HEK293T (cell line): ENCODE data around the gene SHQ1.

Source experiments
- CTCF ChIA-PET: fragments of 350-600 bp; formaldehyde crosslinking; extraction: SDS; loops from one replicate; lab custom pipeline; 2021; ENCODE audit warnings: antibody characterized with exemption, inconsistent platforms; lab: Yijun Ruan, JAX
- POLR2A ChIA-PET: fragments of 350-600 bp; formaldehyde crosslinking; extraction: SDS; loops from one replicate; lab custom pipeline; 2020; ENCODE audit warnings: antibody characterized with exemption, inconsistent platforms; lab: Yijun Ruan, JAX
- DNase-seq: peaks from one replicate; pipeline ENCODE4 v3.0.0; 2012; ENCODE audit warnings: mixed read lengths; ENCODE audit errors: extremely low spot score
- ARNT ChIP-seq: fragments of 450-650 bp; IDR thresholded peaks from 2 replicates; pipeline ENCODE4 v1.6.1; 2017; ENCODE audit warnings: mild to moderate bottlenecking
- BHLHE40 ChIP-seq: fragments of 450-650 bp; IDR thresholded peaks from 2 replicates; pipeline ENCODE4 v1.6.1; 2016; ENCODE audit warnings: mild to moderate bottlenecking, moderate library complexity, borderline replicate concordance
- CTBP1 ChIP-seq: fragments of 450-650 bp; IDR thresholded peaks from 2 replicates; pipeline ENCODE4 v1.6.1; 2016; ENCODE audit warnings: borderline replicate concordance
- ELF4 ChIP-seq: fragments of 450-650 bp; IDR thresholded peaks from 2 replicates; pipeline ENCODE4 v1.6.1; 2017; ENCODE audit warnings: antibody characterized with exemption
- FOXA1 ChIP-seq: fragments of 450-650 bp; IDR thresholded peaks from 2 replicates; pipeline ENCODE4 v1.6.1; 2016; ENCODE audit warnings: mild to moderate bottlenecking
- FOXK2 ChIP-seq: fragments of 450-650 bp; IDR thresholded peaks from 2 replicates; pipeline ENCODE4 v1.6.1; 2016; ENCODE audit warnings: mild to moderate bottlenecking
- FOXM1 ChIP-seq: fragments of 450-650 bp; IDR thresholded peaks from 2 replicates; pipeline ENCODE4 v1.6.1; 2017; ENCODE audit warnings: mild to moderate bottlenecking, borderline replicate concordance
- HDGF ChIP-seq: fragments of 450-650 bp; IDR thresholded peaks from 2 replicates; pipeline ENCODE4 v1.6.1; 2017; ENCODE audit warnings: antibody characterized with exemption, borderline replicate concordance
- L3MBTL2 ChIP-seq: fragments of 450-650 bp; conservative IDR thresholded peaks from 2 replicates; pipeline ENCODE4 v1.6.1; 2016; ENCODE audit warnings: mild to moderate bottlenecking
- LEF1 ChIP-seq: fragments of 450-650 bp; IDR thresholded peaks from 2 replicates; pipeline ENCODE4 v1.6.1; 2017; ENCODE audit warnings: mild to moderate bottlenecking, borderline replicate concordance
- NFRKB ChIP-seq: fragments of 450-650 bp; IDR thresholded peaks from 2 replicates; pipeline ENCODE4 v1.6.1; 2016; ENCODE audit warnings: mild to moderate bottlenecking, moderate library complexity
- SP1 ChIP-seq: fragments of 450-650 bp; IDR thresholded peaks from 2 replicates; pipeline ENCODE4 v1.6.1; 2017
- SUZ12 ChIP-seq: fragments of 450-650 bp; IDR thresholded peaks from 2 replicates; pipeline ENCODE4 v1.6.1; 2016; ENCODE audit warnings: mild to moderate bottlenecking
- TARDBP ChIP-seq: fragments of 450-650 bp; IDR thresholded peaks from 2 replicates; pipeline ENCODE4 v1.6.1; 2016
- ZNF384 ChIP-seq: fragments of 450-650 bp; IDR thresholded peaks from 2 replicates; pipeline ENCODE4 v1.6.1; 2016
- TF ChIP-seq, protein P1 (sequence below): fragments of 450-650 bp; IDR thresholded peaks from 2 replicates; pipeline ENCODE4 v1.6.1; 2016

SHQ1 gene

DNA sequence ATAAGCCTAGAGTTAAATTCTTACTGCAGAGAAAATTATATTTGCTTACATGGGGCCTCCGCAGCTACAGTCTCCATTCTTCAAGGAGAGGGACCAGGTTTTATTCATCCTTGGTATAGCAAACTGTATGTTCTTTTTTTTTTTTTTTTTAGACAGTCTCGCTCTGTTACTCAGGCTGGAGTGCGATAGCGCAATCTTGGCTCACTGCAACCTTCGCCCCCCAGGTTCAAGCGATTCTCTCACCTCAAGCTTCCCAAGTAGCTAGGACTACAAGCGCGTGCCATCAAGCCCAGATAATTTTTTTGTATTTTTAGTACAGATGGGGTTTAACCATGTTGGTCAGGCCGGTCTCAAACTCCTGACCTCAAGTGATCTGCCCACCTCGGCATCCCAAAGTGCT lies 2.1 kb downstream of the SHQ1 start:
- DNase-seq = no peak
- TF ChIP-seq CTBP1 = no peak
- TF ChIP-seq, protein P1, sequence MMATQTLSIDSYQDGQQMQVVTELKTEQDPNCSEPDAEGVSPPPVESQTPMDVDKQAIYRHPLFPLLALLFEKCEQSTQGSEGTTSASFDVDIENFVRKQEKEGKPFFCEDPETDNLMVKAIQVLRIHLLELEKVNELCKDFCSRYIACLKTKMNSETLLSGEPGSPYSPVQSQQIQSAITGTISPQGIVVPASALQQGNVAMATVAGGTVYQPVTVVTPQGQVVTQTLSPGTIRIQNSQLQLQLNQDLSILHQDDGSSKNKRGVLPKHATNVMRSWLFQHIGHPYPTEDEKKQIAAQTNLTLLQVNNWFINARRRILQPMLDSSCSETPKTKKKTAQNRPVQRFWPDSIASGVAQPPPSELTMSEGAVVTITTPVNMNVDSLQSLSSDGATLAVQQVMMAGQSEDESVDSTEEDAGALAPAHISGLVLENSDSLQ = no peak
- POLR2A ChIA-PET = no interaction called here
- CTCF ChIA-PET = interaction anchor here (1.1 kb wide), 1 partner anchor 24 kb away, joined by 7 read pairs; no protein-coding TSS in a partner anchor

DNA sequence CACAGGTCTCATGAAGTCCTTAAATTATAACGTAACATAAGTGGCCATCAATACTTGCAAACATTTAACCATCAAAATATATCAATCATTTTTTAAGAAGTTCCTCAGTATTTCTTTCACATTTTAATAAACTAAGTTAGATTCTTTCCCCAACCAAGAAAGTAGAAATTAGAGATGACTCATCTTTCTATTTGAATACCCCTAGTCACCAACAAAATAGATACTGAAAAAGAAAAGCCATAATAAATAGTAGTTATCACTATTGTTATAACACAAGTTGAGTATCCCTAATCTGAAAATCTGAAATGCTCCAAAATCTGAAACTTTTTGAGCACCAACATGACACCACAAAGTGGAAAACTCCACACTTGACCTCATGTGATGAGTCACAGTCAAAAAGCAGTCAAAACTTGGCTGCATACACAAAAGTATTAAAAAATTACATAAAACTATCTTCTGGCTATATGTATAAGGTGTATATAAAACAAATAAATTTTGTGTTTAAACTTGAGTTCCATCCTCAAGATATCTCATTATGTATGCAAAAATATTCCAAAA lies 3.7 kb downstream of the SHQ1 start:
- no peak for DNase-seq
- ChIA-PET CTCF (no interaction called here), POLR2A (no interaction called here)
- TF ChIP-seq, protein P1 = no peak
- TF ChIP-seq SP1 (no peak), FOXK2 (no peak), SUZ12 (no peak), TARDBP (no peak), NFRKB (no peak), FOXM1 (no peak), ELF4 (no peak), ARNT (no peak), L3MBTL2 (no peak), ZNF384 (no peak), BHLHE40 (no peak), LEF1 (no peak), CTBP1 (no peak), FOXA1 (no peak), HDGF (no peak)

DNA sequence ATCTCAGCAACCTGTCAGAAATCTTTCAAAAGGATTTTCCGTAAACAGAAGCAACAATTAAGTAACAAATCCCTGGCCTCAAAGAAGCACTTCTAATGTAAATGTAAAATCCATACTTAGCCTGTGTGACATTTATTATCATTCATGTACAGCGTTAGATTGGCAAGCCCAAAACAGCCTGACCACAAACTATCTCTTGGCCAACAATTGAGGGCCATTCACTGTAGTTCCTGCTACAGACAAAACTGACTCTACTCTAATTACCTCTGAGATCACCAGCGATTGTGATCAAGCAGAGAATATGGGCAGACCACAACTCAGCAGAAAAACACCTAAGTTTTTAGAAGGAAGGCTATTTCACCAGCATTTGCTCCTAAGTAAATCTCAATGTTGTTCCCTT lies 9.2 kb downstream of the SHQ1 start:
- ChIA-PET CTCF (no interaction called here), POLR2A (no interaction called here)
- DNase-seq = no peak
- TF ChIP-seq SUZ12 (no peak), NFRKB (no peak), FOXK2 (no peak), L3MBTL2 (no peak), SP1 (no peak), BHLHE40 (no peak), LEF1 (no peak), ARNT (no peak)

DNA sequence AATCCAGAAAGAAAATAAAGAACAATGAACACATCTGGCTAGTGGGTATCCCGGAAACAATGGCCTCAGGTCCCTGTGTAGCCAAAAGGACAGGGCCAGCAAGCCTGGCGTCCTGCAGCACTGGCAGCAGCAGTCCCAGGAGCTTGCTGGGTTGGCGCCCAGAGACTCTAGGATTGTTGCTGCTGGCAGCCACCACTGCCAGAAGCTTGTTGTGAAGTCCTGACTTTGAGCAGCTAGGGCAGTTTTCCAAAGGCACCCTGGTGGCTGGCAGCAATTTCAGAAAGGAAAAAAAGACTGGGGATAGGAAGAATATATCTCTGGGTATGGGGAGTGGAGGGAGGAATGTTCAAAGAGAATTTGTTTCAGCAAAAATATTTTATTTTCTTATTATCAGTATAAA lies 11.3 kb downstream of the SHQ1 start:
- POLR2A ChIA-PET = no interaction called here
- CTCF ChIA-PET = no interaction called here
- TF ChIP-seq FOXM1 = no peak
- TF ChIP-seq ELF4 = no peak
- DNase-seq = no peak

DNA sequence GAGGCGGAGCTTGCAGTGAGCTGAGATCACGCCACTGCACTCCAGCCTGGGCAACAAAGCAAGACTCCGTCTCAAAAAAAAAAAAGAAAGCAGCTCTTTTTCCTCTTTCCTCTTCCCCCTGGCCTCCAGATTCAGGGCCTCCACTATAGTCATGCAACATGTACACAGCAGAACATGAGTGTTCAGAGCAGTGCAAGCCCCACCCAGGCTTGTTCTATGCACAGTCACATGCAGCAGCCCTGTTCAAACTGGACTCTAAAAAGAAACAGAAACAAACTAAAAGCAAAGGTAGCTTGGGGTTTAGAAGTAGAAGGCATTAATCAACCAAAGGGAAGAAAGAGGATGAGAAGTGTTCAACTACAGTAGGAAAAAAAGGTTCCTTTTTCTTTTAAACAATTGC lies 11.8 kb downstream of the SHQ1 start:
- ChIA-PET POLR2A (no interaction called here), CTCF (no interaction called here)
- no peak for TF ChIP-seq ARNT
- TF ChIP-seq LEF1 = no peak
- TF ChIP-seq BHLHE40 = no peak
- TF ChIP-seq, protein P1 = no peak
- no peak for TF ChIP-seq L3MBTL2
- TF ChIP-seq FOXK2 = no peak
- no peak for TF ChIP-seq FOXA1
- no peak for TF ChIP-seq FOXM1
- TF ChIP-seq HDGF = no peak
- TF ChIP-seq ELF4 = no peak
- no peak for TF ChIP-seq NFRKB
- TF ChIP-seq SUZ12 = no peak
- no peak for TF ChIP-seq TARDBP
- TF ChIP-seq CTBP1 = no peak
- TF ChIP-seq SP1 = no peak
- TF ChIP-seq ZNF384 = no peak
- DNase-seq = no peak

DNA sequence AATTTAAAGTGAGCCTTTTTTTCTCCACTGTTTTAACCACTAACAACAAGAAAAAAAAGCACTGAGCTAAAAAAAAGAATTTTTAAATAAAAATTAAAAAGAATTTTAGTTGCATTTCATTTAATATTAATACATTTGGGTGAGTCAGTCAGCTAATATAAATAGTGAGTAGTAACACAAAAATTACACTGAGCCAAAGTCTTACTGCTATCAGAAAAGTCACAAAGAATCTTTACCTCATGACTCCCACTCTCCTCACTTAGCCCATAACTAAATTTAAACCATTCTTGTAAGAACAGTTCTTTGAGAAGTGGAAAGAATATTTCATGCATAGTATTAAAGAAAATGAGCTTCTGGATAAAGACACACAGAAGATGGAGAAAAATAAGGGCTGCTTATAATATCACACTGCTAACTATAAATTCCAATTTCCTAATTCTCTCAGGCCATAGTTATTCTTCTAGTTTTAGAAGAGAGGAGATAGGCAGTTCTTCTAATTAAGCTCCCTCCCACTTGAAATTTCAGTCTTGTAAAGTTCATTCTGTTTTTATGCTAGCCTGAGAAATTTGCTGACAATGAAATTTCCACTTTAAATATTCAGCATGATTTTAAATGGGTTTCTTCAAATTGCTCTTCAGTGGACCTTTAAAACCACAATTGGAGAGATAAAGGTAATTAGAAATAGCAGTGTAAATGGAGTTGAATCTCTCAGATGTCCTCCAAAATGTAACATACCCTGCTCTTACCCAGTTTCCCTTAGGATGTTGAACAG lies 17.6 kb downstream of the SHQ1 start:
- POLR2A ChIA-PET = no interaction called here
- CTCF ChIA-PET = interaction anchor here (1.4 kb wide), 1 partner anchor 8 kb away, joined by 7 read pairs; no protein-coding TSS in a partner anchor
- TF ChIP-seq FOXK2 (no peak), SP1 (no peak), FOXA1 (no peak), NFRKB (no peak), LEF1 (no peak), FOXM1 (no peak), SUZ12 (no peak), ARNT (no peak), CTBP1 (no peak), BHLHE40 (no peak), TARDBP (no peak), HDGF (no peak), ELF4 (no peak), L3MBTL2 (no peak), ZNF384 (no peak)
- TF ChIP-seq, protein P1 = no peak
- no peak for DNase-seq
